NT2/D1 (cell line): ENCODE data around the gene ANO1.

Experiments used
- SUZ12 ChIP-seq: IDR thresholded peaks from 2 replicates; pipeline ENCODE4 v1.6.1; 2011; ENCODE audit not compliant: insufficient read length, insufficient read depth; ENCODE audit errors: extremely low read depth
- YY1 ChIP-seq: IDR thresholded peaks from 2 replicates; pipeline ENCODE4 v1.6.1; 2011; ENCODE audit not compliant: insufficient read length, insufficient read depth
- ZNF274 ChIP-seq: IDR thresholded peaks from 2 replicates; pipeline ENCODE4 v1.6.1; 2011; ENCODE audit warnings: mild to moderate bottlenecking, low read depth, low read length

- no peak for TF ChIP-seq ZNF274
- no peak for TF ChIP-seq YY1
- TF ChIP-seq SUZ12, result no peak
Observed at GRCh38 chr11:70032470-70032795, 45.7 kb upstream of the ANO1 start.
